WTC11 (cell line): ENCODE measurements around the gene OIT3. TPM values are rescaled to one million over a fixed set of nuclear protein-coding genes. Genes with fewer than 3 reads are reported as not detected.

Source experiments
- ATAC-seq: fragments of 200-7000 bp; cut with Tn5 transposase; 2 replicates; pipeline ENCODE4 v1.10.0; 2021; ENCODE audit warnings: mild to moderate bottlenecking, moderate library complexity
- CTCF ChIA-PET: fragments of 300-600 bp; sonication (Branson Sonifier 250); formaldehyde crosslinking; loops from one replicate; lab custom pipeline; 2021; ENCODE audit warnings: antibody characterized with exemption; lab: Charles Lee
- POLR2A ChIA-PET: fragments of 350-600 bp; sonication (Branson Sonifier 250); formaldehyde crosslinking; loops from one replicate; lab custom pipeline; 2021; ENCODE audit warnings: antibody characterized with exemption; lab: Charles Lee
- DNase-seq: peaks from one replicate; pipeline ENCODE4 v3.0.0; 2021; ENCODE audit warnings: low spot score
- H3K27ac Mint-ChIP-seq: 2 replicates; pipeline ENCODE4 v1.8.0; 2021; ENCODE audit warnings: mixed read lengths
- H3K27me3 Mint-ChIP-seq: 2 replicates; pipeline ENCODE4 v1.8.0; 2021; ENCODE audit warnings: low read depth, mild to moderate bottlenecking, moderate library complexity, mixed read lengths
- H3K36me3 Mint-ChIP-seq: 2 replicates; pipeline ENCODE4 v1.8.0; 2021; ENCODE audit warnings: mixed read lengths
- H3K4me1 Mint-ChIP-seq: 2 replicates; pipeline ENCODE4 v1.8.0; 2022; ENCODE audit warnings: mixed read lengths
- H3K4me3 Mint-ChIP-seq: 2 replicates; pipeline ENCODE4 v1.8.0; 2021; ENCODE audit warnings: mild to moderate bottlenecking, moderate library complexity, mixed read lengths
- H3K9me3 Mint-ChIP-seq: 2 replicates; pipeline ENCODE4 v1.8.0; 2021; ENCODE audit warnings: mixed read lengths
- CREB1 ChIP-seq: sonication (generic); formaldehyde crosslinking; IDR thresholded peaks from 2 replicates; pipeline ENCODE4 v1.8.0; 2023; ENCODE audit warnings: mild to moderate bottlenecking, missing genetic modification reagents
- EMX1 ChIP-seq: fragments of 250-450 bp; sonication (Bioruptor Pico); IDR thresholded peaks from 2 replicates; pipeline ENCODE4 v1.8.0; 2021; ENCODE audit warnings: mild to moderate bottlenecking
- IRF2 ChIP-seq: sonication (generic); formaldehyde crosslinking; IDR thresholded peaks from 2 replicates; pipeline ENCODE4 v1.8.0; 2022; ENCODE audit warnings: low read depth, missing genetic modification reagents, borderline replicate concordance
- JAZF1 ChIP-seq: fragments of 250-450 bp; sonication (Bioruptor Pico); IDR thresholded peaks from 2 replicates; pipeline ENCODE4 v1.9.0; 2021; ENCODE audit warnings: moderate library complexity, mild to moderate bottlenecking, inconsistent platforms
- NFE2L1 ChIP-seq: sonication (generic); formaldehyde crosslinking; IDR thresholded peaks from 2 replicates; pipeline ENCODE4 v1.8.1; 2023; ENCODE audit warnings: missing genetic modification reagents
- OVOL2 ChIP-seq: fragments of 250-450 bp; sonication (Bioruptor Pico); IDR thresholded peaks from 2 replicates; pipeline ENCODE4 v1.9.0; 2021; ENCODE audit warnings: mild to moderate bottlenecking, borderline replicate concordance
- RELA ChIP-seq: sonication (generic); formaldehyde crosslinking; IDR thresholded peaks from 2 replicates; pipeline ENCODE4 v1.8.1; 2022; ENCODE audit warnings: missing genetic modification reagents, mild to moderate bottlenecking, borderline replicate concordance
- TEAD4 ChIP-seq: sonication (generic); formaldehyde crosslinking; IDR thresholded peaks from 2 replicates; pipeline ENCODE4 v1.8.0; 2022; ENCODE audit warnings: mild to moderate bottlenecking, missing genetic modification reagents
- ZNF138 ChIP-seq: sonication (generic); formaldehyde crosslinking; conservative IDR thresholded peaks from 2 replicates; pipeline ENCODE4 v1.8.1; 2022; ENCODE audit warnings: mild to moderate bottlenecking, moderate library complexity, missing genetic modification reagents
- ZNF232 ChIP-seq: sonication (generic); formaldehyde crosslinking; IDR thresholded peaks from 2 replicates; pipeline ENCODE4 v1.8.0; 2022; ENCODE audit warnings: mild to moderate bottlenecking, missing genetic modification reagents
- ZNF317 ChIP-seq: sonication (generic); formaldehyde crosslinking; IDR thresholded peaks from 2 replicates; pipeline ENCODE4 v1.8.1; 2023; ENCODE audit warnings: low read depth, mild to moderate bottlenecking, moderate library complexity, missing genetic modification reagents, borderline replicate concordance
- total RNA-seq: library from RNA; stranded (reverse); gene quantifications from 3 replicates; pipeline ENCODE4 v1.2.3, GENCODE V29; 2021
- TF ChIP-seq, protein P1 (sequence below): sonication (generic); formaldehyde crosslinking; IDR thresholded peaks from 2 replicates; pipeline ENCODE4 v1.8.1; 2022; ENCODE audit warnings: mild to moderate bottlenecking, missing genetic modification reagents, moderate library complexity, borderline replicate concordance
- TF ChIP-seq, protein P2 (sequence below): fragments of 250-450 bp; sonication (Bioruptor Pico); conservative IDR thresholded peaks from 2 replicates; pipeline ENCODE4 v1.9.0; 2021; ENCODE audit warnings: mild to moderate bottlenecking
- TF ChIP-seq, protein P3 (sequence below): fragments of 250-450 bp; sonication (Bioruptor Pico); IDR thresholded peaks from 2 replicates; pipeline ENCODE4 v1.9.0; 2021; ENCODE audit warnings: mild to moderate bottlenecking, borderline replicate concordance
- TF ChIP-seq, protein P4 (sequence below): fragments of 250-450 bp; sonication (Bioruptor Pico); IDR thresholded peaks from 2 replicates; pipeline ENCODE4 v1.9.0; 2021; ENCODE audit warnings: mild to moderate bottlenecking
- TF ChIP-seq, protein P5 (sequence below): sonication (generic); formaldehyde crosslinking; conservative IDR thresholded peaks from 2 replicates; pipeline ENCODE4 v1.8.1; 2023; ENCODE audit warnings: mild to moderate bottlenecking, low read depth, missing genetic modification reagents, moderate library complexity
- TF ChIP-seq, protein P6 (sequence below): fragments of 200-600 bp; IDR thresholded peaks from 2 replicates; pipeline ENCODE4 v1.8.0; 2022; ENCODE audit warnings: antibody characterized with exemption

Gene OIT3
- total RNA-seq, 1 experiment from 2014 or later = not detected

DNA sequence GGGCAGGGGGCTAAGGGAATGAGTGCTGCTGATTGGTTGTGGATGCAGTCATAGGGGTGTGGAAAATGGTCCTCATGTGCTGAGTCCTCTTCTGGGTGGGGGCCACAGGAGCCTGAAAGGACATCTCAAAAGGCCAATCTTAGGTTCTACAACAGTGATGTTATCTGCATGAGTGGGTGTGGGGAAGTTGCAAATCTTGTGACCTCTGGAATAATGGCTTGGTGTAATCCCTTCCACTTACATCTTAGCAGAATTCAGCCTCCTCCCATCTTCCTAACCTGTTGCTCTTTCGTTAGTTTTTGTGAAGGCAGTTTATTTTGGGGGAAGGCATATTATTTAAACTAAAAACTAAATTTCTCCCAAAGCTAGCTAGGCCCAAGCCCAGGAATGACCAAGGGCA lies 42.0 kb upstream of the OIT3 start:
- no peak for TF ChIP-seq NFE2L1 (CRISPR knock-in tag)
- TF ChIP-seq OVOL2 (CRISPR knock-in tag) = no peak
- TF ChIP-seq IRF2 (CRISPR knock-in tag) = no peak
- no peak for TF ChIP-seq CREB1 (CRISPR knock-in tag)
- Mint-ChIP-seq H3K4me3 (no peak overlapping the region), H3K36me3 (peaks cover 18% of the 10 kb centered on the region), H3K9me3 (peaks cover 28% of the 10 kb centered on the region), H3K27me3 (no peaks in the 10 kb centered on the region), H3K27ac (no peak overlapping the region), H3K4me1 (no peaks in the 10 kb centered on the region)
- DNase-seq = no peak
- no peak for ATAC-seq
- ChIA-PET POLR2A (no interaction called here), CTCF (no interaction called here)

DNA sequence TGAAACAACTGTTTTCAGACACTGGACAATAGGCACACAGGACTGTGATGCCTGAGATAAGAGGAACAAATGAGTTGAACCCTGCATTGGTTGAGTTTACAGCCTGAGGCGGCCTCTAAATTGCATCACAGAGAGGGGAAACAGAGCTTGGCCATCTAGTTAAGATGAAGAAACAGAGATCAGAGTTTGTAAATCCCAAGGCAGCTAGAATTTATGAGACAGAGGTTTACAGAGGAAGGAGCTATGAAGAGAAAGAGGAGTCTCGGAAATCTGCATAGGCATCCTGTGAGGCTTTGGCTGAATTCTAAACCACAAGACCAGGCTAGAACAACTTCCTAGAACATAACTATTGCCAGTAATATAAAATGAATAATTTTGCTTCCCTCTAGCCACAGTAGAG lies 41.0 kb upstream of the OIT3 start:
- POLR2A ChIA-PET = no interaction called here
- TF ChIP-seq ZNF138 (CRISPR knock-in tag) = no peak
- TF ChIP-seq, protein P1, sequence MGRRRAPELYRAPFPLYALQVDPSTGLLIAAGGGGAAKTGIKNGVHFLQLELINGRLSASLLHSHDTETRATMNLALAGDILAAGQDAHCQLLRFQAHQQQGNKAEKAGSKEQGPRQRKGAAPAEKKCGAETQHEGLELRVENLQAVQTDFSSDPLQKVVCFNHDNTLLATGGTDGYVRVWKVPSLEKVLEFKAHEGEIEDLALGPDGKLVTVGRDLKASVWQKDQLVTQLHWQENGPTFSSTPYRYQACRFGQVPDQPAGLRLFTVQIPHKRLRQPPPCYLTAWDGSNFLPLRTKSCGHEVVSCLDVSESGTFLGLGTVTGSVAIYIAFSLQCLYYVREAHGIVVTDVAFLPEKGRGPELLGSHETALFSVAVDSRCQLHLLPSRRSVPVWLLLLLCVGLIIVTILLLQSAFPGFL (CRISPR knock-in tag) = no peak
- TF ChIP-seq, protein P2, sequence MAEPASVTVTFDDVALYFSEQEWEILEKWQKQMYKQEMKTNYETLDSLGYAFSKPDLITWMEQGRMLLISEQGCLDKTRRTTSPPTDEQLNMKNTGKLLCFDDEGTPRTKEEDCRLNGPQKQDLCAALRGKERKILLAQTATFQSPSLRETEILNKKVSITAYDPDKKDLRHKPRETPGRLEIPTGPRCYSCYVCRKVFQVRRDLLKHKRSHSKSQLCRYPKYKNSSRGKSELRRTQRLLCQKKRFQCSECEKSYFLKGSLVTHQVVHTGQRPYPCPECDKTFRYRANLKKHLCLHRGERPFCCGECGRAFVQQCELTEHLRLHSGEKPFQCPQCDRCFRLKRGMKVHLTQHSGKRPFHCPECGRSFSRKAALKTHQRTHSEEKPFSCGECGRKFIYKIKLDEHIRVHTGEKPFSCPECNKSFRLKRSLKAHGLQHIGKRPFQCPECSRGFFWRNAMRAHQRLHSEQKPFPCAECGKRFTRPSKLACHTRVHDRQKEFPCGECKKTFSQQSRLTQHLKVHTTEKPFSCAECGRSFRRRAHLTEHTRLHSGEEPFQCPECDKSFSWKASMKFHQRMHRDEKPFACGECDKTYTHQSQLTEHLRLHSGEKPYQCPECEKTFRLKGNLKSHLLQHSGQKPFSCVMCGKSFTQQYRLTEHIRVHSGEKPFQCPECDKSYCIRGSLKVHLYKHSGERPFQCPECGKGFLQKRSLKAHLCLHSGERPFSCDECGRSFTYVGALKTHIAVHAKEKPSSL (CRISPR knock-in tag) = no peak
- H3K4me3 Mint-ChIP-seq = no peak overlapping the region
- CTCF ChIA-PET = no interaction called here
- no peak overlapping the region for H3K27ac Mint-ChIP-seq
- H3K9me3 Mint-ChIP-seq = peaks cover 28% of the 10 kb centered on the region
- DNase-seq (no peak), ATAC-seq (no peak)
- no peaks in the 10 kb centered on the region for H3K27me3 Mint-ChIP-seq
- H3K36me3 Mint-ChIP-seq = peaks cover 18% of the 10 kb centered on the region
- no peaks in the 10 kb centered on the region for H3K4me1 Mint-ChIP-seq

DNA sequence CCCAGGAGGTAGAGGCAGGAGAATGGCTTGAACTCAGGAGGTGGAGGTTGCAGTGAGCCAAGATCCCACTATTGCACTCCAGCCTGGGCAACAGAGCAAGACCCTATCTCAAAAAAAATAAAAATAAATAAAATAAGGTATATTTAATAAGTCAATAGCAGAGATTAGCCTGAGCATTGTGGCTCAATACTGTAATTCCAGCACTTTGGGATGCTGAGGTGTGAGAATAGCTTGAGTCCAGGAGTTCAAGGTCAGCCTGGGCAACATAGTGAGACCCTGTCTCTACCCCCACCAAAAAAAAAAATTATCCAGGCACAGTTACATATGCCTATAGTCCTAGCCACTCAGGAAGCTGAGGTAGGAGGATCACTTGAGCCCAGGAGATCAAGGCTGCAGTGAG lies 38.4 kb upstream of the OIT3 start:
- no peak for DNase-seq
- no peak for ATAC-seq
- Mint-ChIP-seq H3K4me3 (no peak overlapping the region), H3K4me1 (no peaks in the 10 kb centered on the region), H3K27ac (no peak overlapping the region), H3K36me3 (peaks cover 19% of the 10 kb centered on the region), H3K27me3 (no peaks in the 10 kb centered on the region), H3K9me3 (peaks cover 25% of the 10 kb centered on the region)
- ChIA-PET CTCF (no interaction called here), POLR2A (no interaction called here)
- TF ChIP-seq, protein P3, sequence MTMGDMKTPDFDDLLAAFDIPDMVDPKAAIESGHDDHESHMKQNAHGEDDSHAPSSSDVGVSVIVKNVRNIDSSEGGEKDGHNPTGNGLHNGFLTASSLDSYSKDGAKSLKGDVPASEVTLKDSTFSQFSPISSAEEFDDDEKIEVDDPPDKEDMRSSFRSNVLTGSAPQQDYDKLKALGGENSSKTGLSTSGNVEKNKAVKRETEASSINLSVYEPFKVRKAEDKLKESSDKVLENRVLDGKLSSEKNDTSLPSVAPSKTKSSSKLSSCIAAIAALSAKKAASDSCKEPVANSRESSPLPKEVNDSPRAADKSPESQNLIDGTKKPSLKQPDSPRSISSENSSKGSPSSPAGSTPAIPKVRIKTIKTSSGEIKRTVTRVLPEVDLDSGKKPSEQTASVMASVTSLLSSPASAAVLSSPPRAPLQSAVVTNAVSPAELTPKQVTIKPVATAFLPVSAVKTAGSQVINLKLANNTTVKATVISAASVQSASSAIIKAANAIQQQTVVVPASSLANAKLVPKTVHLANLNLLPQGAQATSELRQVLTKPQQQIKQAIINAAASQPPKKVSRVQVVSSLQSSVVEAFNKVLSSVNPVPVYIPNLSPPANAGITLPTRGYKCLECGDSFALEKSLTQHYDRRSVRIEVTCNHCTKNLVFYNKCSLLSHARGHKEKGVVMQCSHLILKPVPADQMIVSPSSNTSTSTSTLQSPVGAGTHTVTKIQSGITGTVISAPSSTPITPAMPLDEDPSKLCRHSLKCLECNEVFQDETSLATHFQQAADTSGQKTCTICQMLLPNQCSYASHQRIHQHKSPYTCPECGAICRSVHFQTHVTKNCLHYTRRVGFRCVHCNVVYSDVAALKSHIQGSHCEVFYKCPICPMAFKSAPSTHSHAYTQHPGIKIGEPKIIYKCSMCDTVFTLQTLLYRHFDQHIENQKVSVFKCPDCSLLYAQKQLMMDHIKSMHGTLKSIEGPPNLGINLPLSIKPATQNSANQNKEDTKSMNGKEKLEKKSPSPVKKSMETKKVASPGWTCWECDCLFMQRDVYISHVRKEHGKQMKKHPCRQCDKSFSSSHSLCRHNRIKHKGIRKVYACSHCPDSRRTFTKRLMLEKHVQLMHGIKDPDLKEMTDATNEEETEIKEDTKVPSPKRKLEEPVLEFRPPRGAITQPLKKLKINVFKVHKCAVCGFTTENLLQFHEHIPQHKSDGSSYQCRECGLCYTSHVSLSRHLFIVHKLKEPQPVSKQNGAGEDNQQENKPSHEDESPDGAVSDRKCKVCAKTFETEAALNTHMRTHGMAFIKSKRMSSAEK = no peak
- TF ChIP-seq, protein P4, sequence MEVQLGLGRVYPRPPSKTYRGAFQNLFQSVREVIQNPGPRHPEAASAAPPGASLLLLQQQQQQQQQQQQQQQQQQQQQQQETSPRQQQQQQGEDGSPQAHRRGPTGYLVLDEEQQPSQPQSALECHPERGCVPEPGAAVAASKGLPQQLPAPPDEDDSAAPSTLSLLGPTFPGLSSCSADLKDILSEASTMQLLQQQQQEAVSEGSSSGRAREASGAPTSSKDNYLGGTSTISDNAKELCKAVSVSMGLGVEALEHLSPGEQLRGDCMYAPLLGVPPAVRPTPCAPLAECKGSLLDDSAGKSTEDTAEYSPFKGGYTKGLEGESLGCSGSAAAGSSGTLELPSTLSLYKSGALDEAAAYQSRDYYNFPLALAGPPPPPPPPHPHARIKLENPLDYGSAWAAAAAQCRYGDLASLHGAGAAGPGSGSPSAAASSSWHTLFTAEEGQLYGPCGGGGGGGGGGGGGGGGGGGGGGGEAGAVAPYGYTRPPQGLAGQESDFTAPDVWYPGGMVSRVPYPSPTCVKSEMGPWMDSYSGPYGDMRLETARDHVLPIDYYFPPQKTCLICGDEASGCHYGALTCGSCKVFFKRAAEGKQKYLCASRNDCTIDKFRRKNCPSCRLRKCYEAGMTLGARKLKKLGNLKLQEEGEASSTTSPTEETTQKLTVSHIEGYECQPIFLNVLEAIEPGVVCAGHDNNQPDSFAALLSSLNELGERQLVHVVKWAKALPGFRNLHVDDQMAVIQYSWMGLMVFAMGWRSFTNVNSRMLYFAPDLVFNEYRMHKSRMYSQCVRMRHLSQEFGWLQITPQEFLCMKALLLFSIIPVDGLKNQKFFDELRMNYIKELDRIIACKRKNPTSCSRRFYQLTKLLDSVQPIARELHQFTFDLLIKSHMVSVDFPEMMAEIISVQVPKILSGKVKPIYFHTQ (CRISPR knock-in tag) = no peak
- no peak for TF ChIP-seq TEAD4
- no peak for TF ChIP-seq ZNF232 (CRISPR knock-in tag)
- TF ChIP-seq, protein P5, sequence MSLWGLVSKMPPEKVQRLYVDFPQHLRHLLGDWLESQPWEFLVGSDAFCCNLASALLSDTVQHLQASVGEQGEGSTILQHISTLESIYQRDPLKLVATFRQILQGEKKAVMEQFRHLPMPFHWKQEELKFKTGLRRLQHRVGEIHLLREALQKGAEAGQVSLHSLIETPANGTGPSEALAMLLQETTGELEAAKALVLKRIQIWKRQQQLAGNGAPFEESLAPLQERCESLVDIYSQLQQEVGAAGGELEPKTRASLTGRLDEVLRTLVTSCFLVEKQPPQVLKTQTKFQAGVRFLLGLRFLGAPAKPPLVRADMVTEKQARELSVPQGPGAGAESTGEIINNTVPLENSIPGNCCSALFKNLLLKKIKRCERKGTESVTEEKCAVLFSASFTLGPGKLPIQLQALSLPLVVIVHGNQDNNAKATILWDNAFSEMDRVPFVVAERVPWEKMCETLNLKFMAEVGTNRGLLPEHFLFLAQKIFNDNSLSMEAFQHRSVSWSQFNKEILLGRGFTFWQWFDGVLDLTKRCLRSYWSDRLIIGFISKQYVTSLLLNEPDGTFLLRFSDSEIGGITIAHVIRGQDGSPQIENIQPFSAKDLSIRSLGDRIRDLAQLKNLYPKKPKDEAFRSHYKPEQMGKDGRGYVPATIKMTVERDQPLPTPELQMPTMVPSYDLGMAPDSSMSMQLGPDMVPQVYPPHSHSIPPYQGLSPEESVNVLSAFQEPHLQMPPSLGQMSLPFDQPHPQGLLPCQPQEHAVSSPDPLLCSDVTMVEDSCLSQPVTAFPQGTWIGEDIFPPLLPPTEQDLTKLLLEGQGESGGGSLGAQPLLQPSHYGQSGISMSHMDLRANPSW (CRISPR knock-in tag) = no peak
- no peak for TF ChIP-seq ZNF317 (CRISPR knock-in tag)
- TF ChIP-seq, protein P6, sequence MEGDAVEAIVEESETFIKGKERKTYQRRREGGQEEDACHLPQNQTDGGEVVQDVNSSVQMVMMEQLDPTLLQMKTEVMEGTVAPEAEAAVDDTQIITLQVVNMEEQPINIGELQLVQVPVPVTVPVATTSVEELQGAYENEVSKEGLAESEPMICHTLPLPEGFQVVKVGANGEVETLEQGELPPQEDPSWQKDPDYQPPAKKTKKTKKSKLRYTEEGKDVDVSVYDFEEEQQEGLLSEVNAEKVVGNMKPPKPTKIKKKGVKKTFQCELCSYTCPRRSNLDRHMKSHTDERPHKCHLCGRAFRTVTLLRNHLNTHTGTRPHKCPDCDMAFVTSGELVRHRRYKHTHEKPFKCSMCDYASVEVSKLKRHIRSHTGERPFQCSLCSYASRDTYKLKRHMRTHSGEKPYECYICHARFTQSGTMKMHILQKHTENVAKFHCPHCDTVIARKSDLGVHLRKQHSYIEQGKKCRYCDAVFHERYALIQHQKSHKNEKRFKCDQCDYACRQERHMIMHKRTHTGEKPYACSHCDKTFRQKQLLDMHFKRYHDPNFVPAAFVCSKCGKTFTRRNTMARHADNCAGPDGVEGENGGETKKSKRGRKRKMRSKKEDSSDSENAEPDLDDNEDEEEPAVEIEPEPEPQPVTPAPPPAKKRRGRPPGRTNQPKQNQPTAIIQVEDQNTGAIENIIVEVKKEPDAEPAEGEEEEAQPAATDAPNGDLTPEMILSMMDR = no peak
- no peak for TF ChIP-seq EMX1 (CRISPR knock-in tag)
- TF ChIP-seq RELA (CRISPR knock-in tag) = no peak
- TF ChIP-seq JAZF1 (CRISPR knock-in tag) = no peak
